HCT116 (cell line): Measurements from ENCODE around the gene BCO2. TPM values are rescaled to one million over a fixed set of nuclear protein-coding genes. Genes with fewer than 3 reads are reported as not detected.

Experiments used
- ATAC-seq: fragments of 200-7000 bp; cut with Tn5 transposase; 2 replicates; pipeline ENCODE4 v1.9.1; 2020; ENCODE audit warnings: mild to moderate bottlenecking, moderate library complexity
- BruUV-seq: library from RNA; stranded (reverse); fragments of 400-500 nt; replicated peaks from 2 replicates; lab custom pipeline; 2021; lab: Mats Ljungman, UMichigan
- CTCF ChIA-PET: fragments of 300-600 bp; sonication (Branson Sonifier 250); formaldehyde crosslinking; loops from one replicate; lab custom pipeline; 2021; ENCODE audit warnings: antibody characterized with exemption; lab: Charles Lee
- POLR2A ChIA-PET: fragments of 300-600, 350-600 bp; sonication (Branson Sonifier 250); formaldehyde crosslinking; loops from one replicate; lab custom pipeline; 2021; ENCODE audit warnings: antibody characterized with exemption; lab: Charles Lee
- RAD21 ChIA-PET, 2 experiments: fragments of 300-600 bp; sonication (Branson Sonifier 250); formaldehyde crosslinking; loops; one replicate each; lab custom pipeline; 2023; ENCODE audit warnings: low total read pairs in 2 of 2; ENCODE audit not compliant: uncharacterized antibody in 2 of 2, unreplicated experiment in 2 of 2, low non-redundant PET in 1 of 2; lab: Charles Lee
- DNase-seq: peaks from one replicate; pipeline ENCODE4 v3.0.0-alpha.2; 2010; ENCODE audit warnings: low read depth, low spot score
- H2AFZ ChIP-seq: fragments of 200-600 bp; shearing (Covaris generic), sonication (generic); 2 replicates; pipeline ENCODE4 v1.6.1; 2017; ENCODE audit warnings: low read depth, mixed run types, mixed read lengths, antibody characterized with exemption, low read length; ENCODE audit not compliant: poor library complexity, severe bottlenecking
- H3K27ac ChIP-seq: 2 replicates; pipeline ENCODE4 v1.5.1; 2012; ENCODE audit warnings: low read depth, low read length
- H3K27me3 ChIP-seq: fragments of 200-600 bp; sonication (generic); 2 replicates; pipeline ENCODE4 v1.6.1; 2016; ENCODE audit warnings: mixed run types, low read length, mixed read lengths; ENCODE audit not compliant: insufficient read depth
- H3K36me3 ChIP-seq, 2 experiments: fragments of 200-500 bp in 1 of 2; fragments of 200-600 bp in 1 of 2; sonication (Bioruptor generic) in 1 of 2; sonication (generic) in 1 of 2; 2 replicates each; pipeline versions ENCODE4 v1.5.1 to v1.6.1; 2014 to 2016; ENCODE audit warnings: low read length in 2 of 2, inconsistent platforms in 1 of 2, mixed read lengths in 1 of 2, mixed run types in 1 of 2; ENCODE audit not compliant: insufficient read depth in 2 of 2, control insufficient read depth in 1 of 2
- H3K4me1 ChIP-seq, 2 experiments: fragments of 200-600 bp in 1 of 2; sonication (generic) in 1 of 2; 2 replicates each; pipeline versions ENCODE4 v1.5.1 to v1.6.1; 2012 to 2017; ENCODE audit warnings: low read length in 2 of 2, inconsistent platforms in 1 of 2, mild to moderate bottlenecking in 1 of 2, mixed read lengths in 1 of 2, mixed run types in 1 of 2, moderate library complexity in 1 of 2; ENCODE audit not compliant: insufficient read depth in 2 of 2, control insufficient read depth in 1 of 2
- H3K4me2 ChIP-seq: fragments of 200-600 bp; sonication (generic); 2 replicates; pipeline ENCODE4 v1.6.1; 2017; ENCODE audit warnings: mixed run types, low read length, mixed read lengths
- H3K4me3 ChIP-seq, 2 experiments: fragments of 200-600 bp in 1 of 2; sonication (generic) in 1 of 2; replicated peaks in 1 of 2; 2 replicates each; pipeline ENCODE4 v1.5.1; 2011 to 2016; ENCODE audit warnings: low read length in 2 of 2, control low read depth in 1 of 2, low read depth in 1 of 2, mild to moderate bottlenecking in 1 of 2, mixed read lengths in 1 of 2, mixed run types in 1 of 2
- H3K79me2 ChIP-seq: fragments of 200-600 bp; sonication (generic); 2 replicates; pipeline ENCODE4 v1.6.1; 2017; ENCODE audit warnings: mild to moderate bottlenecking, mixed run types, low read length, moderate library complexity, mixed read lengths; ENCODE audit not compliant: insufficient read depth
- H3K9ac ChIP-seq: fragments of 200-600 bp; sonication (generic); 2 replicates; pipeline ENCODE4 v1.6.1; 2016; ENCODE audit warnings: low read length, mixed read lengths
- H3K9me2 ChIP-seq: fragments of 200-600 bp; sonication (generic), shearing (Covaris generic); 2 replicates; pipeline ENCODE4 v1.6.1; 2017; ENCODE audit warnings: mixed run types, mild to moderate bottlenecking, moderate library complexity; ENCODE audit not compliant: insufficient read depth
- H3K9me3 ChIP-seq, 2 experiments: fragments of 200-500 bp in 1 of 2; fragments of 200-600 bp in 1 of 2; sonication (Bioruptor generic) in 1 of 2; sonication (generic) in 1 of 2; 2 replicates each; pipeline ENCODE4 v1.6.1; 2014 to 2017; ENCODE audit warnings: low read length in 2 of 2, mixed read lengths in 2 of 2, inconsistent platforms in 1 of 2, low read depth in 1 of 2, mild to moderate bottlenecking in 1 of 2, mixed run types in 1 of 2, moderate library complexity in 1 of 2; ENCODE audit not compliant: control insufficient read depth in 1 of 2, insufficient read depth in 1 of 2
- H4K20me1 ChIP-seq: fragments of 200-600 bp; sonication (generic), shearing (Covaris generic); 2 replicates; pipeline ENCODE4 v1.6.1; 2017; ENCODE audit warnings: mixed run types, mild to moderate bottlenecking, moderate library complexity; ENCODE audit not compliant: insufficient read depth
- ATF3 ChIP-seq: IDR thresholded peaks from 2 replicates; pipeline ENCODE4 v1.6.1; 2012
- CBX3 ChIP-seq: IDR thresholded peaks from 2 replicates; pipeline ENCODE4 v1.6.1; 2012; ENCODE audit warnings: low read depth
- CEBPB ChIP-seq: IDR thresholded peaks from 2 replicates; pipeline ENCODE4 v1.6.1; 2012; ENCODE audit warnings: low read depth
- EGR1 ChIP-seq: IDR thresholded peaks from 2 replicates; pipeline ENCODE4 v1.6.1; 2012; ENCODE audit warnings: low read depth
- EZH2 ChIP-seq: fragments of 200-600 bp; sonication (generic); IDR thresholded peaks from 2 replicates; pipeline ENCODE4 v1.6.1; 2017; ENCODE audit warnings: antibody characterized with exemption, mixed run types
- EZH2phosphoT487 ChIP-seq: fragments of 200-600 bp; IDR thresholded peaks from 2 replicates; pipeline ENCODE4 v1.6.1; 2018; ENCODE audit warnings: antibody characterized with exemption, borderline replicate concordance
- FOSL1 ChIP-seq: IDR thresholded peaks from 2 replicates; pipeline ENCODE4 v1.6.1; 2012; ENCODE audit warnings: low read depth
- POLR2A ChIP-seq: IDR thresholded peaks from 2 replicates; pipeline ENCODE4 v1.7.0; 2011; ENCODE audit warnings: borderline replicate concordance; ENCODE audit not compliant: insufficient read depth, insufficient read length; ENCODE audit errors: extremely low read depth
- RAD21 ChIP-seq: IDR thresholded peaks from 2 replicates; pipeline ENCODE4 v1.6.1; 2012; ENCODE audit warnings: low read depth, mild to moderate bottlenecking
- REST ChIP-seq: IDR thresholded peaks from 2 replicates; pipeline ENCODE4 v1.6.1; 2012; ENCODE audit warnings: low read depth
- TCF7L2 ChIP-seq: IDR thresholded peaks from 2 replicates; pipeline ENCODE4 v1.7.0; 2011; ENCODE audit warnings: borderline replicate concordance, inconsistent platforms; ENCODE audit not compliant: insufficient read depth, insufficient read length; ENCODE audit errors: extremely low read depth
- YY1 ChIP-seq: IDR thresholded peaks from 2 replicates; pipeline ENCODE4 v1.6.1; 2011; ENCODE audit warnings: low read length, low read depth, moderate library complexity, mild to moderate bottlenecking; ENCODE audit not compliant: insufficient replicate concordance; ENCODE audit errors: extremely low read depth
- ZBTB33 ChIP-seq: IDR thresholded peaks from 2 replicates; pipeline ENCODE4 v1.6.1; 2011; ENCODE audit warnings: mild to moderate bottlenecking, low read length, moderate library complexity; ENCODE audit not compliant: insufficient replicate concordance; ENCODE audit errors: extremely low read depth
- ZFX ChIP-seq: fragments of 450-650 bp; IDR thresholded peaks from 2 replicates; pipeline ENCODE4 v1.6.1; 2017
- ZNF274 ChIP-seq: fragments of 200-500 bp; sonication (Bioruptor generic); IDR thresholded peaks from 2 replicates; pipeline ENCODE4 v1.6.1; 2014; ENCODE audit warnings: mild to moderate bottlenecking, low read depth, low read length, inconsistent platforms
- intact Hi-C: fragments of 100-400 bp; cut with micrococcal nuclease; formaldehyde crosslinking; loops from 2 replicates; pipeline ENCODE4 v1.10.0; 2022
- total RNA-seq: library from RNA; stranded (reverse); gene quantifications from one replicate; pipeline ENCODE4 v1.2.1, GENCODE V29; 2021; ENCODE audit not compliant: unreplicated experiment

BCO2 gene
- total RNA-seq, 1 experiment from 2014 or later: 4.0 TPM

DNA sequence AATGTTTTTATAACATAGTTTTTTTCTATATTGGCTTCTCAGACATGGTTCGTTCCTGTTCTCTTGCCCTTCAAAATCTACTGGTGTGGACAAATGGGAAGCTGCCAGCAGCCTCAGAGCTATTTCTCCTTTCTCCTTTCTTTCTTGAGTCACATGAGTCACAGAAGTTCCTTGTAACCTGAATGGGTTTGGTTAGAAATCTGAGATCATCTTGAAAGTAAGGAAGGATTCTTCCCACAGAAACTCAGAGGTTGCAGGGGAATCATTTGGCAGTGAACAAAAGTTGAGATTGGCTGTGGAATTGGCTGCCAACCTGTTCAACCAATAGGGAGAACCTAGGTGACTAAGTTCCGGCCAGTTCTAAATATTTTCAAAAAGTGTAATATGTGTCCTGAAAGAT, 72.9 kb downstream of the BCO2 start:
- DNase-seq (no peak), ATAC-seq (no peak)
- no TSS peak for BruUV-seq
- Histone ChIP-seq H2AFZ (no peak overlapping the region), H3K4me2 (no peak overlapping the region), H3K27me3 (no peaks in the 10 kb centered on the region), H3K79me2 (no peaks in the 10 kb centered on the region), H3K9ac (no peak overlapping the region), H3K9me2 (no peaks in the 10 kb centered on the region), H3K36me3 (no peaks in the 10 kb centered on the region), H3K4me3 (no peak overlapping the region), H3K27ac (no peak overlapping the region), H3K4me1 (no peaks in the 10 kb centered on the region), H4K20me1 (no peaks in the 10 kb centered on the region), H3K9me3 (no peaks in the 10 kb centered on the region)
- TF ChIP-seq CEBPB (no peak), EGR1 (no peak), TCF7L2 (no peak), EZH2phosphoT487 (no peak), RAD21 (no peak), EZH2 (no peak), ATF3 (no peak), YY1 (no peak), REST (no peak), ZNF274 (no peak), ZFX (no peak), POLR2A (no peak), ZBTB33 (no peak), FOSL1 (no peak), CBX3 (no peak)
- CTCF ChIA-PET: no interaction called here
- POLR2A ChIA-PET: no interaction called here
- intact Hi-C loops: no loop called here
- RAD21 ChIA-PET: no interaction called here
